Transverse colon (tissue), 4 donors: ENCODE data around the gene PRR23E. TPM values are rescaled to one million over a fixed set of nuclear protein-coding genes. Genes with fewer than 3 reads are reported as not detected.

Experiments
- DNase-seq: peaks from one replicate; pipeline ENCODE4 v3.0.0-alpha.2; 2019
- H3K27ac ChIP-seq, 4 donors: fragments of 200-600 bp; sonication (generic); 2 replicates each; pipeline ENCODE4 v1.5.1; 2016 to 2018; ENCODE audit warnings: inconsistent platforms in 4 of 4
- H3K27me3 ChIP-seq: fragments of 200-600 bp; sonication (generic); 2 replicates; pipeline ENCODE4 v1.5.1; 2017; ENCODE audit warnings: inconsistent platforms
- H3K36me3 ChIP-seq, 4 donors: fragments of 200-600 bp; sonication (generic); 2 replicates each; pipeline ENCODE4 v1.5.1; 2017 to 2019; ENCODE audit warnings: inconsistent platforms in 4 of 4
- H3K4me1 ChIP-seq, 4 donors: fragments of 200-600 bp; sonication (generic); 2 replicates each; pipeline ENCODE4 v1.5.1; 2017 to 2020; ENCODE audit warnings: inconsistent platforms in 4 of 4
- H3K4me3 ChIP-seq, 4 donors: fragments of 200-600 bp; sonication (generic); 1 replicate in 1 of 4; 2 replicates in 3 of 4; pipeline versions ENCODE4 v1.5.1 to v1.6.1; 2017 to 2019; ENCODE audit warnings: inconsistent platforms in 4 of 4
- H3K9me3 ChIP-seq, 2 donors: fragments of 200-600 bp; sonication (generic); 2 replicates each; pipeline ENCODE4 v1.5.1; 2017 to 2019; ENCODE audit warnings: inconsistent platforms in 2 of 2
- EP300 ChIP-seq: sonication (generic); formaldehyde crosslinking; IDR thresholded peaks from one replicate; pipeline ENCODE4 v1.6.1; 2017; ENCODE audit warnings: antibody characterized with exemption, low read depth
- POLR2A ChIP-seq: fragments of 450-650 bp; IDR thresholded peaks from one replicate; pipeline ENCODE4 v1.6.1; 2016; ENCODE audit warnings: antibody characterized with exemption, mild to moderate bottlenecking, moderate library complexity
- POLR2AphosphoS5 ChIP-seq, 3 donors: sonication (generic); formaldehyde crosslinking; IDR thresholded peaks; one replicate each; pipeline ENCODE4 v1.6.1; 2016; ENCODE audit warnings: antibody characterized with exemption in 3 of 3
- WGBS, 2 donors: methylation state at CpG; one replicate each; pipeline ENCODE4 v1.1.5; 2018; ENCODE audit warnings: low coverage in 1 of 2; 5-methylcytosine and 5-hydroxymethylcytosine counted together
- in situ Hi-C, 4 donors: fragments of 200-750 bp; cut with MboI; loops; one replicate each; pipeline versions ENCODE4 v1.15.0 to v1.15.1; 2017; ENCODE audit warnings: low sequenced_read_pairs in 3 of 4, low pct_ligation_motif_present in 1 of 4, low pct_unique_long_range_greater_than_20kb in 1 of 4
- intact Hi-C: fragments of 100-400 bp; cut with DNase I; formaldehyde crosslinking; loops from one replicate; pipeline ENCODE4 v1.15.1; 2023; ENCODE audit warnings: low total_unique reads
- total RNA-seq, 4 donors: library from RNA; depleted of rRNA; stranded (reverse); fragments of >200 nt; gene quantifications; one replicate each; pipeline ENCODE4 v1.1.0, GENCODE V29; 2016
- TF ChIP-seq, protein P1 (sequence below), 5 experiments: fragments of 200-600 bp in 3 of 5; fragments of 450-650 bp in 2 of 5; sonication (generic) in 3 of 5; IDR thresholded peaks; 1 replicate in 2 of 5; 2 replicates in 3 of 5; pipeline ENCODE4 v1.5.1; 2016 to 2017; ENCODE audit warnings: antibody characterized with exemption in 5 of 5, inconsistent platforms in 3 of 5, mild to moderate bottlenecking in 2 of 5, moderate library complexity in 1 of 5

Gene PRR23E
- total RNA-seq, 4 donors from 2014 or later: not detected

DNA sequence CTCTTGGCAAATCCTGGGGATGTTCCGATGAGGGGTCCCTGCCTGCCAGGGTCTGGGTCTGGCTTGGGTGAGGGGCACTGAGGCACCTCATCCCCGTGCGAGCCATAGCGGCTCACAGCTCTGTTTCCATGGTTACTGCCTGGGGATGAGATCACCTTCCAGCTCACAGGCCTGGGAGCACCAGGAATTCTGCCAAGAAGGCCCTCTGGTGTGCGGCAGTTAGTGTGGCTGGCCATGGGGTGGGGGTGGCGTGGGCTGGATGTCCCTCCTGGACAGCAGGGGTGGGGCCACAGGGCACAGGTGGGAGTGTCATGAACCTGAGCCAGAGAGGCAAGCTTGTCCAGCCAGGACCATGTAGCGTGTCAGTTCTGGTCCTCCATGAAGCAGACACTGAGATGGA is 22.1 kb upstream of the PRR23E start:
- no peak for DNase-seq
- 42% methylated on average over 7 of the region's 7 CpGs; no CpG with 5 or more reads in 1 of the 2 donors for WGBS, 2 donors
- intact Hi-C loops: no loop called here
- peaks cover 23% of the 10 kb centered on the region for H3K27me3 ChIP-seq
- TF ChIP-seq POLR2AphosphoS5 (IDR thresholded peaks at IDR 0.05): no peak
- TF ChIP-seq, protein P1, sequence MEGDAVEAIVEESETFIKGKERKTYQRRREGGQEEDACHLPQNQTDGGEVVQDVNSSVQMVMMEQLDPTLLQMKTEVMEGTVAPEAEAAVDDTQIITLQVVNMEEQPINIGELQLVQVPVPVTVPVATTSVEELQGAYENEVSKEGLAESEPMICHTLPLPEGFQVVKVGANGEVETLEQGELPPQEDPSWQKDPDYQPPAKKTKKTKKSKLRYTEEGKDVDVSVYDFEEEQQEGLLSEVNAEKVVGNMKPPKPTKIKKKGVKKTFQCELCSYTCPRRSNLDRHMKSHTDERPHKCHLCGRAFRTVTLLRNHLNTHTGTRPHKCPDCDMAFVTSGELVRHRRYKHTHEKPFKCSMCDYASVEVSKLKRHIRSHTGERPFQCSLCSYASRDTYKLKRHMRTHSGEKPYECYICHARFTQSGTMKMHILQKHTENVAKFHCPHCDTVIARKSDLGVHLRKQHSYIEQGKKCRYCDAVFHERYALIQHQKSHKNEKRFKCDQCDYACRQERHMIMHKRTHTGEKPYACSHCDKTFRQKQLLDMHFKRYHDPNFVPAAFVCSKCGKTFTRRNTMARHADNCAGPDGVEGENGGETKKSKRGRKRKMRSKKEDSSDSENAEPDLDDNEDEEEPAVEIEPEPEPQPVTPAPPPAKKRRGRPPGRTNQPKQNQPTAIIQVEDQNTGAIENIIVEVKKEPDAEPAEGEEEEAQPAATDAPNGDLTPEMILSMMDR (IDR thresholded peaks at IDR 0.05): no peak
- no peak for TF ChIP-seq POLR2A
- no peak for TF ChIP-seq EP300
- no peaks in the 10 kb centered on the region for H3K4me1 ChIP-seq
- H3K27ac ChIP-seq: no peak overlapping the region
- in situ Hi-C loops: no loop called here
- no peaks in the 10 kb centered on the region for H3K9me3 ChIP-seq
- no peaks in the 10 kb centered on the region for H3K36me3 ChIP-seq
- no peak overlapping the region for H3K4me3 ChIP-seq

DNA sequence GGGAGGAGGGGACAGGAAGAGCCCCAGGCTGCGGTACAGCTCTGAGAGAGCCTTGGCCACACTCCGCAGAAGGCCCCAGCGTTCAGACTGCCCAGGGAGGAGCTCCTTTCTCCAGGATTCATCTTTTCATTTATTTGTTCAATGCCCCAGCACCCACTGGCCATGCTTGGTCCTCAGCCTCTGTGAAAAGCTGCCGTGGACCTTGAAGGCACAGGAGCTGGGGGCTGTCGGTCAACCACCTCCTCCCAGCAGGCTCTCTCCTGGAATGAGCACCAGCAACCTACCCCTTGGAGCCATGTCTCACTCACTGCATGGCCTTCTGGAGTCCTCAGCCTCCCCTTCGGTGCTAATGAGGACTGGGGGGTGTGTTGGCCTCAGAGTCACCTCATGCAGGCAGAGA is 21.6 kb upstream of the PRR23E start:
- 80% methylated on average over 6 of the region's 6 CpGs; no CpG with 5 or more reads in 1 of the 2 donors for WGBS, 2 donors
- intact Hi-C loops: no loop called here
- no peak for TF ChIP-seq POLR2A
- TF ChIP-seq, protein P1 (IDR thresholded peaks at IDR 0.05): no peak
- TF ChIP-seq POLR2AphosphoS5 (IDR thresholded peaks at IDR 0.05): no peak
- TF ChIP-seq EP300: no peak
- in situ Hi-C loops: no loop called here
- H3K27ac ChIP-seq: no peak overlapping the region
- peaks cover 23% of the 10 kb centered on the region for H3K27me3 ChIP-seq
- no peaks in the 10 kb centered on the region for H3K36me3 ChIP-seq
- DNase-seq: no peak
- no peaks in the 10 kb centered on the region for H3K9me3 ChIP-seq
- H3K4me3 ChIP-seq: no peak overlapping the region
- no peaks in the 10 kb centered on the region for H3K4me1 ChIP-seq

DNA sequence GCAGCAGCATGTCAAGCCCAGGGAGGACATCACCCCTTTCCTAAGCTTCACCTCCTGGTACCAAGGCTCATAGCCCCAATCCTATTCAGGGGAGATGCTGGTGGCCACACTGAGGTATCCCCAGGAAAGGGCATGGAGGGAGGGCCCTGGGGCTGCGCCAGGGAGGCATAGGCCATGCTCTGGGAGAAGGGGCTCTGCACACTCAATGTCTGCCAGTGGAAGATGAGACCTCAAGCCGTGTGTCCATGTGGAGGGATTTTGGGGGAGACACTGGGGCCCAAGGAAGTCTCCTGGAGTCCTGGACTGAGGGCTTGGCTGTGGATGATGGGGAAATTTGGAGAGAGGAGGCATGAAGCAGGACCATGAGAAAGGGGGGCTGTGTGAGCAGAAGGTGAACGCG is 21.2 kb upstream of the PRR23E start:
- no peak overlapping the region for H3K4me3 ChIP-seq
- no peaks in the 10 kb centered on the region for H3K9me3 ChIP-seq
- in situ Hi-C loops (no loop called here), intact Hi-C loops (no loop called here)
- H3K27me3 ChIP-seq: peaks cover 23% of the 10 kb centered on the region
- H3K36me3 ChIP-seq: no peaks in the 10 kb centered on the region
- H3K4me1 ChIP-seq: no peaks in the 10 kb centered on the region
- TF ChIP-seq POLR2A (no peak), POLR2AphosphoS5 (IDR thresholded peaks at IDR 0.05) (no peak), EP300 (no peak)
- TF ChIP-seq, protein P1 (IDR thresholded peaks at IDR 0.05): no peak
- WGBS, 2 donors: 91 to 100% methylated on average over 1 to 4 of the region's 4 CpGs
- DNase-seq: no peak
- H3K27ac ChIP-seq: no peak overlapping the region

DNA sequence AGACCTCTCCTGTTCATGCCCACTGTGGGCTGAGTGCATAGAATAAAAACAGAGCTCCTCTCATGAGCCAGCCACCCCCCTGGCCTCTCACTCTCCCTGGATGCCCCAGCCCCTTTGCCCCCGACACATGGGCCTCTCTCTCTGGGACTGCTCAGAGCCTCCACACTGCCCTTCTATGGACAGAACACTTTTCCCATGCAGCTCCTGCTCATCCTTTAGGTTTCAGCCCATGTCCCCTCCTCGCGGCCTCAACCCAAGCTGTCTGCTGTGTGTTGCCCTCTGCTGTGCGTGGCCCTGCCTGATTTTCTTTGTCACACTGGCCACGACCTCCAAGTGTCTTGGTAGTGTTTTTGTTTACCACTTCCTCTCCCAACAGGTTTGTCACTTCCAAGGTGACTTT is 20.7 kb upstream of the PRR23E start:
- no peaks in the 10 kb centered on the region for H3K4me1 ChIP-seq
- WGBS, 2 donors: 82 to 85% methylated on average over 5 of the region's 5 CpGs
- TF ChIP-seq POLR2A (no peak), POLR2AphosphoS5 (IDR thresholded peaks at IDR 0.05) (no peak), EP300 (no peak)
- TF ChIP-seq, protein P1 (IDR thresholded peaks at IDR 0.05): no peak
- H3K36me3 ChIP-seq: no peaks in the 10 kb centered on the region
- no peak overlapping the region for H3K4me3 ChIP-seq
- no peaks in the 10 kb centered on the region for H3K9me3 ChIP-seq
- intact Hi-C loops (no loop called here), in situ Hi-C loops (no loop called here)
- H3K27ac ChIP-seq: no peak overlapping the region
- no peak for DNase-seq
- peaks cover 23% of the 10 kb centered on the region for H3K27me3 ChIP-seq
